CD4-positive, alpha-beta T cell treated with Interleukin-12 subunit alpha and Interleukin-12 subunit beta, for 1 hour (primary cell): ENCODE data around the gene ICA1.
A peak's percentile ranks its signal among the peaks of the same experiment; 100 is the strongest.
"Not testable (repeated sequence)": the region's sequence is repeated elsewhere in the genome, so short reads cannot be mapped to it uniquely, and the experiment has no call there.

Experiments used
- DNase-seq: peaks from one replicate; pipeline ENCODE4 v3.0.0-alpha.2; 2020

Gene ICA1

GRCh38 chr7:8128449-8129317 is 133.3 kb downstream of the ICA1 start:
- DNase-seq = peak; percentile 50

DNA sequence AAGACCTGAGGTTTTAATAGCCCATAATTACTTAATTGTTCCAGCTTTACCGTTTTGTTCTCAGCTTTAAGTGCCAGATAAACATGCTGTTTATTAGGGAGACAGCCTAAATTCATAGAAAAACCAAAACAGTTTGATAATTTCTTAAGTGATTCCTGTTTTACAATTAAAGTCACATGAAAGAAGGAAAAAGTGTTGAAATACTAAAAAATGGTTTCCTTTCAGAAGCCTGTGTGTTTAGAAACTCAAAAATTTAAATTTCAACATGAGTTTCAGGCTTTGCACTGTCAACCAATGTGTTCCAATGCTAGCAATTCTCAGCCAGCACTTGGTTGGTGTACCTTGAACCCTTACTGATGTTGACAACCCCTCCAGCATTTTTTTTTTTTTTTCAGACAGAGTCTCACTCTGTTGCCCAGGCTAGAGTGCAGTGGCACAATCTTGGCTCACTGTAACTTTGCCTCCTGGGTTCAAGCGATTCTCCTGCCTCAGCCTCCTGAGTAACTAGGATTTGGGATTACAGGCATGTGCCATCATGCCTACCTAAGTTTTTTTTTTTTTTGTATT is 135.3 kb downstream of the ICA1 start:
- no peak for DNase-seq

DNA sequence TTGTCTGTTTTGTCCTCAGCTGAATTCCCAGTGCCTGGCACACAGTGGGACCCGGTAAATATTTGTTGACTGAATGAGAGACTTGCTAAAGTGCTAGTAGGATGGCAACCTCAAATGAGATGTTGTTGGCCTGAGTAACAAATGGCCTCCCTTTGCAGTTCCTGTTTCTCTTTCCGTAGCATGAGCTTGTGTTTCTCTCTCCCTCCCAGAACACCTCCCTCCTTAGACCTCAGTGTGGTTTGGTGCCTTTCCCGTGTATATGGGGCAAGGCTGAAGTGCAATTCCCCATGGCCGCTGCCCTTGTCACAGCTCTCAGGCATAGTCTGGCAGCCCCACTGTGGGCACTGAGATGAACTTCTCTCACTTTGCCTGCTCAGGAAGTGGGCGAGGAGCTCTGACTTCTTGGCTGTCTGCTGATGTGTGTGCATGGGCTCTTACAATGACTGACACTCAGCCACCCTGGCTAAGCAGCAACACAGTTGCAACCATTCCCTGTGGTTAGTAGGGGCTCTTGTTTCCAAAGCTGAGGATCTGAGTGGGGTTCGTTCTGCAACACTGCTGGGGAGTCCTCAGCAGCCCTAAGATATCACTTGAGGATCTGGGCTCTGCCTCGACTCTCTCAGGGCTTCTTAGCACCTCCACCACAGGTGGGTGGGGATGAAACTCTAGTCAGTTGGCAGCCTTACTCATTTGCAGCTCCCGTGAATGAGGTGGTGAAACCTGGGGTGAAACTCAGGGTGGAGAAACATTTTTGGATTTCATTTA is 136.1 kb downstream of the ICA1 start:
- peak; percentile 84 for DNase-seq

GRCh38 chr7:8121243-8121642 is 140.7 kb downstream of the ICA1 start:
- no peak for DNase-seq

DNA sequence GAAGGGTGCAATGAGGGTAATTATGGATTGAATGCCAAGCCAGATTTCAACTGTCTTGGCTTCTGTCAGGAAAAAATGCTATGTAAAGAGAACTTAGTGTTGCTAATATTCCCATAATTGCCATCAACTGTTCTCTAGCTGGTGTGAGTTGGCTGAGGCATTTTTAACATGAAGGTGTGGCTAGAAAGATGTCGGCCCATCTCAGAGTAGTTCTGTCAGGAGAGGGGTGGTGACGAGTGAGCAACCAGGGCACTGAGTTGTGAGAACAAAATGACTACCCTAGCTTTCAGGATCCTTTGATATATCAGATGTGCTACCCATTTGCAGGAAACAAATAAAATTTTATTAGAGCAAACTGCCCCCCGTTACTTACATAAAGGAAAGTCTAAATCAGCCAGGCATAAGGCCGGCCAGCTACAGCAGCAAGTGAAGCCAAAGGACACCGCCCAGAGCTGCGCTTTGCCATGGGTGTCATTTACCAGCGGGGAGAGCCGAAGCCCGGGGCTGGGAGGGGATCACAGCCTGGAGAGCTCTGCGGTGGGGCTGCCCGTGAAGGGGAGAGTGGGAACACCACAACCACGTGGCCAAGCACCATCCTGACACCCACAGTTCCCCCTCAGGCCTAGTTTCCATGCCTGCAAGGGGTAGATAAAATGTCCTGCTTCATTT is 141.4 kb downstream of the ICA1 start:
- DNase-seq = no peak

DNA sequence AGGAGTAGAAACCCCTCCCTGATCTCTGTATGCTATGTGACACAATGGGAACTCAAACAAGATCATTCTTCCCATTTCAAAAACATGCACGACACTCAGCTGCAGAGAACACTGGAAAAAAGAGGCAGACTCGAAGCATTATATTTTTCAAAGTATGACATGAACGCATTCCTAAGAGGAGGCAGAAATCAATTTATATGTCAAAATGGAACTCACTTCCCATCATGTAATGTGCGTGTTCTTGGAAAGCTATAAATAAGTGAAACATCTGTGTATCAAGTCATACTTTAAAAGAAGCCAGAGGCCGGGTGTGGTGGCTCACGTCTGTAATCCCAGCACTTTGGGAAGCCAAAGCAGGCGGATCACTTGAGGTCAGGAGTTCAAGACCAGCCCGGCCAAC is 142.7 kb downstream of the ICA1 start:
- DNase-seq = no peak

DNA sequence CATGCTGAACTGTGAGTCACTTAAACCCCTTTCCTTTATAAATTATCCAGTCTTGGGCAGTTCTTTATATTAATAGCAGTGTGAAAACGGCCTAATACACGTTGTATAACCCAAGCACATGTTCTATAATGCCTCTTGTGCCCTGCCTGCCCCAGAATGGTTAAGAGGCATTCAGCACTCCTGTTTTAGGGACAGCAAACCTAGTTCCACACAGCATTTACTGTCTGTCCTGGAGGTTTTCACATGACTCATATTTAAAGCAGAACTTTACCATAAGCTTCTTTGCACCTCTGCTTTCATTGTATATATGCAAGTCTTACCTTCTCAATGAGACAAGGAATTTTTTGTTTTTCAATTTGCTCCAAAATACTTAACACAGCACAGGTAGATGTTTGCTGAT is 144.8 kb downstream of the ICA1 start:
- DNase-seq = no peak

- no peak for DNase-seq
Observed at GRCh38 chr7:8115547-8116402, 146.2 kb downstream of the ICA1 start.

DNA sequence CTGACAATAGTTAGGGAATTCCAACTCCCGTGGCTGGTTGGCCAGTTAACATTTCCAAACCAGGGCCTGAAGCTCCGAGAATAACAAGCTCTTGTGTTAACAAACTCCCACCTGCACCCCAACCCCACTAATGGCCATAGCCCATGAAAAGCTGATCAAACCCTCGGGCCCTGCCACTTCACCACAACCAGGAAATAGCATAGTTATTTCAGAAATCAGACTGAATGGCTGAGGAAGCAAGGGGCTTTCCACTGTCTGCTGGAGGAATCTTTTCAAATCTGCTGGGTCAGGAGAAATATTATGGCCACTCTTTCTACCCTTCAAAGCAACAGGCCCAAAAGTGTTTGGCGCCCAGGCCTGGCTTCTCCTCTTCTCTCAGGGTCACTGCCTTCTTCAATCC is 147.8 kb downstream of the ICA1 start:
- no peak for DNase-seq

DNA sequence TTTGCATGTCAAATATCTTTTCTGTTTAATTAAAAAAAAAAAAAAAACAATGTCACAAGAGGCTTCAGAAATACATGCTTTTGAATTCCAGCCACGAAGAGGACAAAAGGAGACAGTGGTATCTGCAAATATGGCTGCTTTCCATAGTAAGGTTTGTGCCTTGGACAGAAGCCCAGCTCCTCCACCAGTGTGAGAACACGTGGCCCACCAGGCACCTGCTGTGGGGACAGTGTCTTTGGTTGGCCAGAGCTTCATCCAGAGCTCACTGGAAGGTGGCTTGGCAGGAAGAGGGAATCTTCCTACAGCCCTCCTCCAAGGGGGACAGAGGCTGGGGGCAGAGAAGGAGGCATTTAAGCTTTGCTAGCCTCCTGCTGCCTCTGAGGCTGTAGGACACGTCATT is 148.8 kb downstream of the ICA1 start:
- DNase-seq = no peak

DNA sequence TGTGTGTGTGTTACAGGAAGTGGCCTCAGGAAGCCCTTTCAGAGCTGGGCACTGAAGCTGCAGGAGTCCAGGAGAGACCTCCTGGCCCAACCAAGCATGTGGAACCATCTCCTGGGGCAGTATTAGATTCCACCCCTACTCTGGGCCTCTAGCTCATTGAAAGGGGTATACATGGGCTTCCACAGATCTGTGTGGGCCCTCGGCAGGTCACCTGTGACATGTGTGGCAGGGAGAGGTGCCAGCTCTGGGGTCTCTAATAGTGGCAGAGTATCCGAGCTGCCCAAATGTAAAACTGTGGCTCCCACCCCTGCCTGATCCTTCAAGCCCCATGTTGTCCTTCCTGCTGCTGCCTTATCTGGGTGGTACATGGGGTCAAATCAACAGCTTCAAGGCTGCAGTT is 149.3 kb downstream of the ICA1 start:
- DNase-seq = no peak

GRCh38 chr7:8111282-8111960 is 150.5 kb downstream of the ICA1 start:
- DNase-seq = no peak

- no peak for DNase-seq
Observed at GRCh38 chr7:8109196-8110022, 152.6 kb downstream of the ICA1 start.

- DNase-seq = no peak
Observed at GRCh38 chr7:8105449-8106095, 156.4 kb downstream of the ICA1 start.

- DNase-seq = no peak
Observed at GRCh38 chr7:8103282-8103681, 158.7 kb downstream of the ICA1 start.

GRCh38 chr7:8101292-8101691 is 160.7 kb downstream of the ICA1 start:
- DNase-seq = not testable (repeated sequence)

DNA sequence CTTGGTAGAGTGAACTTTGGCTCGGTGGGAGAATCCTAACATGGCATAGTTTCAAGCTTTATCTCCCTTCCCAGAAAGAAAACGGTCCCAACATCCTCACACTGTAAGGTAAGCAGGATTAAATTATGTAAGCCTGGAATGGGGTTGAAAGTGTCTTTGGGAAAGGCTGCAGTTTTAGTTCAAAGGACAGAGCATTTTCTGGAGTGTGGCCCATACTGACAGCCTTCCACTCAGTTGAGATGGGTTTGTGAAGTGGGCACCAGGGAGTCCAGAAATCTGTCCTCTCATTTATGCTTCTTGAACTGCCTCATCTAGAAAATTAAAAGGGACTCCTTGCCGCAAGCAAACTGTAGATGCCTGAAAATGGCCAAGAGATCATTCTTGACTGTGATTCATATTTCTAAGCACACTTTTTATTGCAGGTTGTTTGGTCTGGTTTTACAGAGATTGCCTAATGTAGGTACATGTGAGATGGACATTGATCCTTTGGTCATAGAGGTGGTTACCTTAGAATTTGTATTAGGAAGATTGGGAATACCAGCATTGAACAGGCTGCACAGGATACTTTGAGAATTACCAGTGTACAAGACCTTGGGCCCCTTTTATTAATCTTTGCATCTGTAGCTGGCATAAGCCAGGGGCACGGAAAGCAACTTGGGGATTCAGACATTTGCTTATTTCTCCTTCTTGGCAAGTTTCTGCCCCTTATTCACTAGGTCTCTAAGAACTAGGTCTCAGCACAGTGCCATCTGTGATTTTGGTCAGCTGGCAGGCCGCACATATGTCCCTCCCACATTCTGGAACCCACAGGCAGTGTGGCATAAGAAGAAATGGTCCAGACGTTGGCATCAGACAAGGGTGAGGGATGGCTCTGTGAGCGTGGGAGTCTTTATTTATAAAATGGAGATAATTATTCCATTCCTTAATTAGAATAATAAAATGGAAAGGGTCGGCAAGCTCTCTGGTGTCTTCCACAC is 167.5 kb downstream of the ICA1 start:
- DNase-seq = no peak

DNA sequence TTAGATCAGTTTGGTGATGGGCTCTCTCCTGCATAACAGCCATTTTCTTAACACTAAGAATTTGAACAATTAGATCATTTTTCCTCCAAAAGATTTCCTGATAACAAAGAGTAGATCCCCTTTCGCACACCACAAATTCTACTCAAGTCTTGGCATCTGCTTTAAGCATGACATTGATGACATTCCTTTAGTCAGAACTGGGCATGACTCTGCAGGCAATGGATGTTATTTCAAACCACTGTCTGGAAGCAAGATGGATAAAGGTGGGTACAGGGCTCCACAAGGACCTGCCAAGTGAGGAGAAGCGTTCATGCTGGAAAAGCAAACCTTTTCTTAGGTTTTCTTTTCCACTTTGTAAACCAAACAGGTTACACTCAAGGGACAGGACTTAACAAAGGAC is 169.8 kb downstream of the ICA1 start:
- DNase-seq = no peak
